Measurements from ENCODE around the gene CHP2. TPM values are rescaled to one million over a fixed set of nuclear protein-coding genes. Genes with fewer than 3 reads are reported as not detected.
A peak's percentile ranks its signal among the peaks of the same experiment; 100 is the strongest.

The CHP2 gene
- total RNA-seq, 4 donors from 2014 or later, result 60.3 to 102 (median 99.6) TPM

GRCh38 chr16:23757116-23757515 is 2.3 kb downstream of the CHP2 start:
- Histone ChIP-seq H3K9me3 (no peaks in the 10 kb centered on the region), H3K4me3 (no peak overlapping the region), H3K27me3 (peaks cover 31% of the 10 kb centered on the region), H3K27ac (no peak overlapping the region), H3K4me1 (peaks cover 10% of the 10 kb centered on the region), H3K36me3 (no peaks in the 10 kb centered on the region)
- WGBS, result 83% methylated on average over 9 of the region's 9 CpGs
- no peak for DNase-seq (ENCODE audit: low spot score in 2 of 2)
- TF ChIP-seq EP300 (IDR thresholded peaks at IDR 0.05) (no peak), POLR2A (IDR thresholded peaks at IDR 0.05) (no peak), POLR2AphosphoS5 (IDR thresholded peaks at IDR 0.05) (no peak), CTCF (IDR thresholded peaks at IDR 0.05) (no peak)

- no peaks in the 10 kb centered on the region for H3K9me3 ChIP-seq
- no peaks in the 10 kb centered on the region for H3K36me3 ChIP-seq
- TF ChIP-seq POLR2A (IDR thresholded peaks at IDR 0.05) (no peak), POLR2AphosphoS5 (IDR thresholded peaks at IDR 0.05) (no peak), CTCF (IDR thresholded peaks at IDR 0.05) (no peak), EP300 (IDR thresholded peaks at IDR 0.05) (no peak)
- H3K4me1 ChIP-seq, result peaks cover 10% of the 10 kb centered on the region
- H3K27ac ChIP-seq, result no peak overlapping the region
- peaks cover 30% of the 10 kb centered on the region for H3K27me3 ChIP-seq
- no peak for DNase-seq (ENCODE audit: low spot score in 2 of 2)
- no peak overlapping the region for H3K4me3 ChIP-seq
- 87% methylated on average over 6 of the region's 6 CpGs for WGBS
Measured at GRCh38 chr16:23757937-23758619, 3.3 kb downstream of the CHP2 start.

- DNase-seq (ENCODE audit: low spot score in 2 of 2), result no peak
- Histone ChIP-seq H3K27me3 (no peaks in the 10 kb centered on the region), H3K4me3 (no peak overlapping the region), H3K4me1 (peaks cover 17% of the 10 kb centered on the region), H3K27ac (no peak overlapping the region), H3K9me3 (no peaks in the 10 kb centered on the region), H3K36me3 (no peaks in the 10 kb centered on the region)
- no peak for TF ChIP-seq EP300 (IDR thresholded peaks at IDR 0.05)
Measured at GRCh38 chr16:23765933-23766332, 11.1 kb downstream of the CHP2 start.

GRCh38 chr16:23768581-23768980 is 13.8 kb downstream of the CHP2 start:
- no peak for DNase-seq (ENCODE audit: low spot score in 2 of 2)
- Histone ChIP-seq H3K27me3 (no peaks in the 10 kb centered on the region), H3K4me3 (no peak overlapping the region), H3K4me1 (peaks cover 23% of the 10 kb centered on the region), H3K36me3 (no peaks in the 10 kb centered on the region), H3K27ac (peak overlapping the region; percentile 51), H3K9me3 (no peaks in the 10 kb centered on the region)
- no peak for TF ChIP-seq POLR2A (IDR thresholded peaks at IDR 0.05)
- TF ChIP-seq POLR2AphosphoS5 (IDR thresholded peaks at IDR 0.05), result no peak
- TF ChIP-seq CTCF (IDR thresholded peaks at IDR 0.05), result no peak
- no peak for TF ChIP-seq EP300 (IDR thresholded peaks at IDR 0.05)
- WGBS, result 57% methylated on average over 2 of the region's 2 CpGs

- H3K27ac ChIP-seq, result peak overlapping the region; percentile 68
- no peak for TF ChIP-seq POLR2A (IDR thresholded peaks at IDR 0.05)
- no peak for TF ChIP-seq POLR2AphosphoS5 (IDR thresholded peaks at IDR 0.05)
- TF ChIP-seq EP300 (IDR thresholded peaks at IDR 0.05), result no peak
- no peak for TF ChIP-seq CTCF (IDR thresholded peaks at IDR 0.05)
- WGBS, result 48% methylated on average over 8 of the region's 8 CpGs
- H3K36me3 ChIP-seq, result no peaks in the 10 kb centered on the region
- no peak for DNase-seq (ENCODE audit: low spot score in 2 of 2)
- H3K9me3 ChIP-seq, result no peaks in the 10 kb centered on the region
- H3K4me3 ChIP-seq, result no peak overlapping the region
- peaks cover 3% of the 10 kb centered on the region for H3K27me3 ChIP-seq
- peaks cover 23% of the 10 kb centered on the region for H3K4me1 ChIP-seq
Measured at GRCh38 chr16:23771027-23771426, 16.2 kb downstream of the CHP2 start.

GRCh38 chr16:23771642-23772041 is 16.8 kb downstream of the CHP2 start:
- Histone ChIP-seq H3K27ac (peak overlapping the region; percentile 68), H3K4me1 (peaks cover 23% of the 10 kb centered on the region), H3K27me3 (peaks cover 3% of the 10 kb centered on the region), H3K9me3 (no peaks in the 10 kb centered on the region), H3K36me3 (no peaks in the 10 kb centered on the region), H3K4me3 (no peak overlapping the region)
- no peak for DNase-seq (ENCODE audit: low spot score in 2 of 2)
- 42% methylated on average over 2 of the region's 2 CpGs for WGBS
- TF ChIP-seq EP300 (IDR thresholded peaks at IDR 0.05), result no peak
- TF ChIP-seq POLR2A (IDR thresholded peaks at IDR 0.05), result no peak
- TF ChIP-seq POLR2AphosphoS5 (IDR thresholded peaks at IDR 0.05), result no peak
- TF ChIP-seq CTCF (IDR thresholded peaks at IDR 0.05), result no peak
